ENCODE data around the gene TNS1. TPM values are rescaled to one million over a fixed set of nuclear protein-coding genes. Genes with fewer than 3 reads are reported as not detected.
A peak's percentile ranks its signal among the peaks of the same experiment; 100 is the strongest.

Gene TNS1
- total RNA-seq, 1 experiment from 2014 or later, result 3.4 TPM

DNA sequence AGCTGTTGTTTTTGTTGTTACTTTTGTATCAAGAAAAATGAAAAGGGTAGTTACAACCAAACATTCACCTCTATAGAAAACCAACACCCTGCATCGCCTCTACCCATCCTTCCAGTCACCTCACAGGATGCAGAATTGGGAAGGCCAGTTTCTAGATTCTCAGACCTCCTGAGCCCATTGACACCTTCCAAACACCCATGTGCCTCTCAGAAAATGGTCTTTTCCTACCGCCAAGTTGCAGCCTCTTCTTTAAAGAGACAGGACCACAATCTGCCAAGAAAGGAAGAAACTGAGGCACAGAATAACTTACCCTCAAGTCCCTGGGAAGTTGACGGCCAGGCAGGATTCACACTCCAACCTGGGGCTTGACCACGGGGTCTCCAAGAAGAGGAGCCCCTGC is 101.4 kb downstream of the TNS1 start:
- no peak overlapping the region for H4K91ac ChIP-seq (ENCODE audit: insufficient read length, low read depth, low read length)
- H3K4me2 ChIP-seq (ENCODE audit: insufficient read depth, insufficient read length, low read length), result no peak overlapping the region
- no peaks in the 10 kb centered on the region for H3K27me3 ChIP-seq (ENCODE audit: insufficient read depth, low read length)
- H2BK15ac ChIP-seq (ENCODE audit: low read depth, low read length), result no peak overlapping the region
- no peak overlapping the region for H3K23ac ChIP-seq (ENCODE audit: insufficient read length, low read depth, low read length)
- H3K4ac ChIP-seq (ENCODE audit: low read depth, low read length), result no peak overlapping the region
- no peaks in the 10 kb centered on the region for H3K23me2 ChIP-seq (ENCODE audit: insufficient read length, low read depth, low read length, poor library complexity, severe bottlenecking)
- H3K79me2 ChIP-seq (ENCODE audit: insufficient read depth, low read length), result no peaks in the 10 kb centered on the region
- Mint-ChIP-seq H3K27ac (peak overlapping the region in 1 of 3 experiments; percentile 26; a peak in 2 of 7 replicates), H3K4me1 (peaks cover 12 to 34% of the 10 kb centered on the region in 2 experiments), H3K4me3 (no peak overlapping the region; a peak in 1 of 5 replicates), H3K27me3 (ENCODE audit: low read depth) (no peaks in the 10 kb centered on the region), H3K9me3 (no peaks in the 10 kb centered on the region), H3K36me3 (ENCODE audit: insufficient read depth in 1 of 3, low read depth in 3 of 3) (no peaks in the 10 kb centered on the region; a peak in 1 of 7 replicates)
- no peak overlapping the region for H2AK5ac ChIP-seq (ENCODE audit: insufficient read length, low read length)
- H4K5ac ChIP-seq (ENCODE audit: insufficient read length, low read depth, low read length), result no peak overlapping the region
- H3K56ac ChIP-seq (ENCODE audit: insufficient read length, low read depth, low read length), result no peak overlapping the region
- H3K14ac ChIP-seq (ENCODE audit: insufficient read depth, low read length), result no peak overlapping the region
- no CpG with 5 or more reads among the region's 4 CpGs for WGBS (ENCODE audit: extremely low coverage, insufficient read length, low lambda C conversion rate)
- H2BK20ac ChIP-seq (ENCODE audit: low read depth, low read length, poor library complexity, severe bottlenecking), result no peak overlapping the region
- no peaks in the 10 kb centered on the region for H3K4me1 ChIP-seq (ENCODE audit: insufficient read depth, low read length)
- H2BK5ac ChIP-seq (ENCODE audit: insufficient read length, low read length), result no peak overlapping the region
- H4K20me1 ChIP-seq (ENCODE audit: control insufficient read depth, insufficient read depth, insufficient read length), result no peaks in the 10 kb centered on the region
- no peak overlapping the region for H3K27ac ChIP-seq (ENCODE audit: insufficient read length, low read depth, low read length)
- TF ChIP-seq, protein P1, sequence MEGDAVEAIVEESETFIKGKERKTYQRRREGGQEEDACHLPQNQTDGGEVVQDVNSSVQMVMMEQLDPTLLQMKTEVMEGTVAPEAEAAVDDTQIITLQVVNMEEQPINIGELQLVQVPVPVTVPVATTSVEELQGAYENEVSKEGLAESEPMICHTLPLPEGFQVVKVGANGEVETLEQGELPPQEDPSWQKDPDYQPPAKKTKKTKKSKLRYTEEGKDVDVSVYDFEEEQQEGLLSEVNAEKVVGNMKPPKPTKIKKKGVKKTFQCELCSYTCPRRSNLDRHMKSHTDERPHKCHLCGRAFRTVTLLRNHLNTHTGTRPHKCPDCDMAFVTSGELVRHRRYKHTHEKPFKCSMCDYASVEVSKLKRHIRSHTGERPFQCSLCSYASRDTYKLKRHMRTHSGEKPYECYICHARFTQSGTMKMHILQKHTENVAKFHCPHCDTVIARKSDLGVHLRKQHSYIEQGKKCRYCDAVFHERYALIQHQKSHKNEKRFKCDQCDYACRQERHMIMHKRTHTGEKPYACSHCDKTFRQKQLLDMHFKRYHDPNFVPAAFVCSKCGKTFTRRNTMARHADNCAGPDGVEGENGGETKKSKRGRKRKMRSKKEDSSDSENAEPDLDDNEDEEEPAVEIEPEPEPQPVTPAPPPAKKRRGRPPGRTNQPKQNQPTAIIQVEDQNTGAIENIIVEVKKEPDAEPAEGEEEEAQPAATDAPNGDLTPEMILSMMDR (conservative IDR thresholded peaks at IDR 0.05), result no peak
- H3T11ph ChIP-seq (ENCODE audit: low read length), result no peak overlapping the region
- H3K18ac ChIP-seq (ENCODE audit: insufficient read length, low read depth, low read length), result no peak overlapping the region
- H2BK12ac ChIP-seq (ENCODE audit: insufficient read length, low read depth, low read length), result no peak overlapping the region
- no peak overlapping the region for H2AFZ ChIP-seq (ENCODE audit: low read length)
- H3K9ac ChIP-seq (ENCODE audit: extremely low read depth, insufficient read length, low read length), result no peak overlapping the region
- DNase-seq, result no peak
- no peaks in the 10 kb centered on the region for H3K79me1 ChIP-seq (ENCODE audit: insufficient read depth, low read depth, low read length, poor library complexity, severe bottlenecking)
- H3K9me3 ChIP-seq (ENCODE audit: control insufficient read depth, low read depth, low read length), result no peaks in the 10 kb centered on the region
- no peak overlapping the region for H2BK120ac ChIP-seq (ENCODE audit: low read depth, low read length, poor library complexity, severe bottlenecking)
- no peak overlapping the region for H4K8ac ChIP-seq (replicated peaks; ENCODE audit: insufficient read length, low read depth, low read length)
